ENCODE results near the gene TSPYL2. TPM values are rescaled to one million over a fixed set of nuclear protein-coding genes. Genes with fewer than 3 reads are reported as not detected.

The TSPYL2 gene
- total RNA-seq, 1 donor from 2014 or later, result 31.5 TPM

DNA sequence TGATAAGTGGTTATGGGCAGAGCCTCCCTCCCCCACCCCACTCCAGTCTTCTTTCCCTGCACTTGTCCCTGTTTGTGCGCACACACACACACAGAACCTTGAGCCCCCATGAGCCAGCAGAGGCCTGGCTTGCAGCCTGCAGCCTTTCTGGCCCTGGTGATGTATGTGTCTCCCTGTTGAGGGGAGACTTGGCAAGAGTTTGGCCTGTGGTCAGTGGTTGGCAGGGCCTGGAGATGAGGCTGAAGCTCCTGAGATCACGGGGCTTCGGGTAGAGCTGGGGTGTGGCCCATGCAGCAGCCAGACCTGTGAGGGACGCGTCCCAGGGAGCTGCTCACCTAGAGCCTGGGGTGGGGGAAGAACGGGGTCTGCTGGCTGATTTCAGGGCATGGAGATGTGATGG lies 31.3 kb upstream of the TSPYL2 start:
- H3K79me2 ChIP-seq (ENCODE audit: insufficient read depth, low read length), result peaks cover 67% of the 10 kb centered on the region
- no peaks in the 10 kb centered on the region for H3K27me3 ChIP-seq (ENCODE audit: insufficient read depth, low read length)
- H3K9me3 ChIP-seq (ENCODE audit: insufficient read depth, low read depth, low read length), result no peaks in the 10 kb centered on the region
- peak overlapping the region; percentile 6 for H3K9ac ChIP-seq (ENCODE audit: low read length)
- H3K36me3 ChIP-seq (ENCODE audit: insufficient read depth, low read length), result no peaks in the 10 kb centered on the region
- no peak overlapping the region for H3K4me3 ChIP-seq (ENCODE audit: insufficient read depth, low read depth, low read length)
- peaks cover 58% of the 10 kb centered on the region for H4K20me1 ChIP-seq (ENCODE audit: insufficient read depth, low read length)
- H3K36me3 Mint-ChIP-seq (ENCODE audit: low read depth, unreplicated experiment), result no peaks in the 10 kb centered on the region
- peaks cover 5% of the 10 kb centered on the region for H3K4me1 Mint-ChIP-seq (ENCODE audit: low read depth, unreplicated experiment)
- DNase-seq (ENCODE audit: low read depth) (peak; percentile 35), FAIRE-seq (no peak)
- H2AFZ ChIP-seq (ENCODE audit: low read depth, low read length), result no peak overlapping the region
- peak overlapping the region; percentile 85 for H3K4me2 ChIP-seq (ENCODE audit: low read length)
- H3K27me3 Mint-ChIP-seq (ENCODE audit: low read depth, unreplicated experiment), result no peaks in the 10 kb centered on the region
- TF ChIP-seq, protein P1, sequence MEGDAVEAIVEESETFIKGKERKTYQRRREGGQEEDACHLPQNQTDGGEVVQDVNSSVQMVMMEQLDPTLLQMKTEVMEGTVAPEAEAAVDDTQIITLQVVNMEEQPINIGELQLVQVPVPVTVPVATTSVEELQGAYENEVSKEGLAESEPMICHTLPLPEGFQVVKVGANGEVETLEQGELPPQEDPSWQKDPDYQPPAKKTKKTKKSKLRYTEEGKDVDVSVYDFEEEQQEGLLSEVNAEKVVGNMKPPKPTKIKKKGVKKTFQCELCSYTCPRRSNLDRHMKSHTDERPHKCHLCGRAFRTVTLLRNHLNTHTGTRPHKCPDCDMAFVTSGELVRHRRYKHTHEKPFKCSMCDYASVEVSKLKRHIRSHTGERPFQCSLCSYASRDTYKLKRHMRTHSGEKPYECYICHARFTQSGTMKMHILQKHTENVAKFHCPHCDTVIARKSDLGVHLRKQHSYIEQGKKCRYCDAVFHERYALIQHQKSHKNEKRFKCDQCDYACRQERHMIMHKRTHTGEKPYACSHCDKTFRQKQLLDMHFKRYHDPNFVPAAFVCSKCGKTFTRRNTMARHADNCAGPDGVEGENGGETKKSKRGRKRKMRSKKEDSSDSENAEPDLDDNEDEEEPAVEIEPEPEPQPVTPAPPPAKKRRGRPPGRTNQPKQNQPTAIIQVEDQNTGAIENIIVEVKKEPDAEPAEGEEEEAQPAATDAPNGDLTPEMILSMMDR (IDR thresholded peaks at IDR 0.05; ENCODE audit: insufficient read depth, low read depth, low read length), result no peak
- H3K27ac Mint-ChIP-seq (ENCODE audit: unreplicated experiment), result no peak overlapping the region
- H3K9me3 Mint-ChIP-seq (ENCODE audit: unreplicated experiment), result no peaks in the 10 kb centered on the region
- no peak overlapping the region for H3K27ac ChIP-seq (ENCODE audit: low read depth, low read length)
- H3K4me3 Mint-ChIP-seq (ENCODE audit: unreplicated experiment), result no peak overlapping the region
- H3K4me1 ChIP-seq (ENCODE audit: insufficient read depth, low read length), result peaks cover 19% of the 10 kb centered on the region

DNA sequence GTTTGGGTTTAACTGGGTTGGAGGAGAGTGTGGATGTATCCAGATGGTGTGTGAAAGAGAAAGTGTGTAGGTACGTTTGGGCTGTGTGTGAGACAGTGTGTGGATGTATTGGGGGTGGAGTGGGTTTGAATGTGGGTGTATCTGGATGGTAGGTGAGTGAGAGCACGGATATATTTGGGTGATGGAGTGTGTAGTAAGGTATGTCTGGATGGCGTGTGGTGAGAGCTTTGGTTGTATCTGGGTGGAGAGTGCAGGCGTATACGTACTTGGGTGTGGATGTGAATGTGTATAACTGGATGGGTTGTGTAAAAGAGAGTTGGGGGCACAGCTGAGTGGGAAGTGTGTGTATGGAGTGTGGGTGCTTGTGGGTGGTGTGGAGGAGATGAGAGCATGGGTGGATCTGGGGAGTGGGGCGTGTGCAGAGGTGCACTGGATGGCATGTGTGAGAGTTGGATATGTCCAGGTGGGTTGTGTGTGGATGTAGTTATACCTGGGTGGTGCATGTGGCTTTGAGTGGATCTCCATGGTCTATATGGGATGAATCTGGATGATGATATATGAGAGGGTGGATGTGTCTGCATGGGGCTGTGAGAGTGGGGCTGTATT lies 26.8 kb upstream of the TSPYL2 start:
- H3K27me3 Mint-ChIP-seq (ENCODE audit: low read depth, unreplicated experiment), result no peaks in the 10 kb centered on the region
- H2AFZ ChIP-seq (ENCODE audit: low read depth, low read length), result no peak overlapping the region
- H3K79me2 ChIP-seq (ENCODE audit: insufficient read depth, low read length), result peaks cover 73% of the 10 kb centered on the region
- no peak overlapping the region for H3K9ac ChIP-seq (ENCODE audit: low read length)
- FAIRE-seq (peak; percentile 74), DNase-seq (ENCODE audit: low read depth) (no peak)
- no peaks in the 10 kb centered on the region for H3K9me3 ChIP-seq (ENCODE audit: insufficient read depth, low read depth, low read length)
- H3K36me3 ChIP-seq (ENCODE audit: insufficient read depth, low read length), result no peaks in the 10 kb centered on the region
- H3K27me3 ChIP-seq (ENCODE audit: insufficient read depth, low read length), result no peaks in the 10 kb centered on the region
- peaks cover 2% of the 10 kb centered on the region for H3K4me1 Mint-ChIP-seq (ENCODE audit: low read depth, unreplicated experiment)
- H3K27ac Mint-ChIP-seq (ENCODE audit: unreplicated experiment), result no peak overlapping the region
- no peak overlapping the region for H3K4me2 ChIP-seq (ENCODE audit: low read length)
- H3K36me3 Mint-ChIP-seq (ENCODE audit: low read depth, unreplicated experiment), result no peaks in the 10 kb centered on the region
- TF ChIP-seq, protein P1 (IDR thresholded peaks at IDR 0.05; ENCODE audit: insufficient read depth, low read depth, low read length), result no peak
- TF ChIP-seq EZH2 (IDR thresholded peaks at IDR 0.05; ENCODE audit: insufficient read depth, low read length), result no peak
- no peak overlapping the region for H3K4me3 Mint-ChIP-seq (ENCODE audit: unreplicated experiment)
- H3K4me3 ChIP-seq (ENCODE audit: insufficient read depth, low read depth, low read length), result no peak overlapping the region
- peaks cover 10% of the 10 kb centered on the region for H3K4me1 ChIP-seq (ENCODE audit: insufficient read depth, low read length)
- H3K27ac ChIP-seq (ENCODE audit: low read depth, low read length), result no peak overlapping the region
- peaks cover 69% of the 10 kb centered on the region for H4K20me1 ChIP-seq (ENCODE audit: insufficient read depth, low read length)
- H3K9me3 Mint-ChIP-seq (ENCODE audit: unreplicated experiment), result no peaks in the 10 kb centered on the region

DNA sequence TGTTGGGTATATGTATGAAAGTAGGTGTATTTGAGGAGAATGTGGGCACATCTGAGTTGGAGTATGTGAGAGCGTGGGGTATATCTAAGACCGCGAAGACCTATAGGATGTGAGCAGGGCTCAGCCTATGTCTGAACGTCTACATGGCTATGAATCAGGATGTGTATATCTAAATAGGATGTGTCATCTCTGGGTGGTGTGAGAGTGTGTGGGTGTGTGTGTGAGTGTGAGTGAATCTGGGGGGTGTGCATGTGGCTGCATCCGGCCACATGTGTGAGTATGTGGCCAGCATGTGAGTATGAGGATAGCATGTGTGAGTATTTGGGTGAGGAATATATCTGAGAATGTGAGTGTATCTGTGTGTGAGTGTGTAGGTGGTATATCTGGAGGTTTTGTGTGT lies 25.9 kb upstream of the TSPYL2 start:
- FAIRE-seq, result peak; percentile 89
- DNase-seq (ENCODE audit: low read depth), result no peak
- H3K27ac ChIP-seq (ENCODE audit: low read depth, low read length), result no peak overlapping the region
- H3K4me1 Mint-ChIP-seq (ENCODE audit: low read depth, unreplicated experiment), result no peaks in the 10 kb centered on the region
- H3K36me3 Mint-ChIP-seq (ENCODE audit: low read depth, unreplicated experiment), result no peaks in the 10 kb centered on the region
- H4K20me1 ChIP-seq (ENCODE audit: insufficient read depth, low read length), result peaks cover 60% of the 10 kb centered on the region
- peaks cover 64% of the 10 kb centered on the region for H3K79me2 ChIP-seq (ENCODE audit: insufficient read depth, low read length)
- H3K4me2 ChIP-seq (ENCODE audit: low read length), result peak overlapping the region; percentile 5
- TF ChIP-seq, protein P1 (IDR thresholded peaks at IDR 0.05; ENCODE audit: insufficient read depth, low read depth, low read length), result no peak
- no peak for TF ChIP-seq EZH2 (IDR thresholded peaks at IDR 0.05; ENCODE audit: insufficient read depth, low read length)
- no peak overlapping the region for H3K27ac Mint-ChIP-seq (ENCODE audit: unreplicated experiment)
- H3K9ac ChIP-seq (ENCODE audit: low read length), result no peak overlapping the region
- no peaks in the 10 kb centered on the region for H3K9me3 ChIP-seq (ENCODE audit: insufficient read depth, low read depth, low read length)
- H3K27me3 ChIP-seq (ENCODE audit: insufficient read depth, low read length), result no peaks in the 10 kb centered on the region
- H3K27me3 Mint-ChIP-seq (ENCODE audit: low read depth, unreplicated experiment), result no peaks in the 10 kb centered on the region
- peaks cover 2% of the 10 kb centered on the region for H3K4me1 ChIP-seq (ENCODE audit: insufficient read depth, low read length)
- no peak overlapping the region for H2AFZ ChIP-seq (ENCODE audit: low read depth, low read length)
- no peak overlapping the region for H3K4me3 Mint-ChIP-seq (ENCODE audit: unreplicated experiment)
- H3K4me3 ChIP-seq (ENCODE audit: insufficient read depth, low read depth, low read length), result no peak overlapping the region
- no peaks in the 10 kb centered on the region for H3K9me3 Mint-ChIP-seq (ENCODE audit: unreplicated experiment)
- no peaks in the 10 kb centered on the region for H3K36me3 ChIP-seq (ENCODE audit: insufficient read depth, low read length)

Measured in astrocyte (in vitro differentiated cells and primary cell).